Measurements from ENCODE around the gene JOSD2.
"Not testable (repeated sequence)": the region's sequence is repeated elsewhere in the genome, so short reads cannot be mapped to it uniquely, and the experiment has no call there.

The JOSD2 gene

DNA sequence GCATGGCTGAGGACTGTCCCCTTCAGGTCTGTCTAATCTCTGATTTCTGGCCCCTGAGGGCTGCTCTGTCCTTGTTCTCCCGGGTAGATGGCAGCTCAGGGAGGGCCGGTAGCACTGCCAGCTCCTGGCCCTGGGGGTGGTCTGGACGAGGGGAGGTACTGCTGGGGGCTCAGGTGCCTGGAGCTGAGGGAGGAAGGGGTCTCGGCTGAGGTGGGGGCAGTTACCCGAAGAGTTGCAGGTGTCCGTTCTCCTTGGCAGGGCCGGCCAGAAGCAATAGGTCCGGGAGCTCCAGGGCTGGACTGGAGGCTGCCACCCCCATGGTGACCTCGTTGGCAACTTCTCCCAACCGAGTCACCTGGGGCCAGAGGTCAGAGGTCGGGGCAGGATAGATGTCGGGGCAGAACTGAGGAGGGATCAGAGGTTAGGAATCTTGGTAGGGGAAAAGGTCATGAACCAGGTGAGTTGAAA, 35.9 kb downstream of the JOSD2 start:
- no peak for DNase-seq

DNA sequence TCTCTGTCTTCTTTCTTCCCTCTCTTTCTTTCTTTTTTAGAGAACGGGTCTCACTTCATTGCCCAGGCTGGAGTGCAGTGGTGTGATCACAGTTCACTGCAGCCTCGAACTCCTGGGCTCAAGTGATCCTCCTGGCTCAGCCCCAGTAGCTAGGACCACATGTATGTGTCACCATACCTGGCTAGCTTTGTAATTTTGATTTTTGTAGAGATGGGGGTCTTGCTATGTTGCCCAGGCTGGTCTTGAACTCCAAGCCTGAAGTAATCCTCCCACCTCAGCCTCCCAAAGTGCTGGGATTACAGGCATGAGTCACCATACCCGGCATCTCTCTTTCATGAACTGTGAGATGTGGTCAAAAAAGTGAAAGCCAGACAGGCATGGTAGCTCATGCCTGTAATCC, 37.7 kb downstream of the JOSD2 start:
- not testable (repeated sequence) for DNase-seq

DNA sequence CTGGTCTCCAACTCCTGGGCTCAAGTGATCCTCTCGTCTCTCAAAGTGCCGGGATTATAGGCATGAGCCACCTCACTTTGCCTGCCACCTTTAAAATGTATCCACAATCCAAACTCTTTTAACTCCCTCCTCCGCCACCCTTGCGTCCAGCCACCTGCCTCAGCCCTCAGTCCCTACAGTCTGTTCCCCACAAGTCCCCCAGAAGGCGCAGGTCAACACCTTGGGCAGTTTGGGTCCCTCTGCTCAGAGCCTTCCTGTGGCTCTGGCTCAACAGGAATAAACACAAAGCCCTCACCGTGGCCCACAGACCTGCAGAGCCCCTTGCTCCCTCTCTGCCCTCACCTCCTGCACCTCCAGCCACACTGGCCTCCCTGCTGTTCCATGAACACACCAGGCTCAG, 42.2 kb downstream of the JOSD2 start:
- no peak for DNase-seq

DNA sequence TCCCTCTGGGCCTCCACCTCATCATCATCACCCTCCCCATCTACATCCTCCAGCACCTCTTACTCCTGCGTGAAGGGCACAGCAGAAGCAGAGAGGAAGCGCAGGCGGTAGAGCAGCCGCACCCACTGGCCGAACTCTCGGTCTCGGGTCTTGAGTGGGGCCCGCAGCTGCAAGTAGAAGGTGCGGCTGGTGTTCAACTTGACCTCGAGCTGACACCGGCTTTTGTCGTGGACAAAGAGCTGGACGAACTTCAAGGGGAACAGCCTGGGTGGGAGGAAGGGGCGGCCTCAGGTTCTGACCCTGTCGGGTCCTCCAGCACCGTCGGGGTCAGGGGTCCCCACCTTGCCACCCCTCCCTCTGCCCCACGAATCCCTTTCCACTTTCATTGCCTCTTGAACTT, 43.4 kb downstream of the JOSD2 start:
- DNase-seq: no peak

DNA sequence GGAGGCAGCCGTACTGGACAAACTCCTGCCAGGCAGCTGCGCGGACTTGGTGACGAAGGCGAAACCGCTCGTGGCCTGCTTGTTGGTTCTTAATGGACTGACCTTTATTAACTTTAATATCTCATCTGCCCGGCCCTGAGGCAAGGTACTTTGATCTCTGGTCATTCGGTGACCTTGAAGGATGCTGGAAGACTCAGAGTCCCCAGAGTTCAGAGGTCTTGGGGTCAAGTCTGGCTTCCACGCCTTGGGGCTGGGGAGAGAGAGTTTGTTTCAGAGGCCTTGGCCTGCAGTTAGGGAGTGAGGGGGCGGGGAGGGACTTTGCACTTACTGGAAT, 44.3 kb downstream of the JOSD2 start:
- no peak for DNase-seq

DNA sequence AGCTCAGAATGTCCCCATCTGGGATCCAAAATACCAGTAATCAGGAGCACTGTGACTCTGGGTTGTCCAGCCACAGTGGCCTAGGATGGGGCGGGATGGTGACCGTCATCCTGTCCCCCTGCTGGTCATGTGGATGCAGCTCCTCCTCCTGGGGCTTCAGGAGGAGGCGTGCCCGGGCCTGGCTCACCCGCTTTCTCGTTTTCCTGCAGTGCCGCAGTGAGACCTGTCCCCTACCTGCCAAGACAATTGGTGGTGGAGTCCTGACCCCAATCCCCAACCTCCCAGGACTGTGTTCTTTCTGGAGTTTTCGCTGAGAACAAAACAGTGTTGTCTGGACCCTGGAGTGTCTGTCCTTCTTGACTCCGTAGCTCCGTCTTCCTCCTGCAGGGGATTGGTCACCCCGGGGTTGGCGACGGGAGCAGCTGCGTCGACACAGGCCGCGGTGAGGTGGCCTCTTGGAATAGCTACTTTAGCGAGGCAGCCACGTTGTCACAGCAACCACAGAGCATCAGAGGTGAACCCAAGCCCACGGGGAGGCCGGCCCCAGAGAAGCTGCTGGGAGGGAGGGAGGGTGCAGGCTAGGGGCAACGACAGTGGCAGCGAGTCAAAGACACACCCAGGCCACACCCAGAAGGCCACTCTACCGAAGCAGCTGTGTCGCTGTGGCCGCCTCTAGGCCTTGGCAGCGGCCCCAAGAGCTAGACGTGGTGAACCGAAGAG, 44.8 kb downstream of the JOSD2 start:
- DNase-seq: peak; percentile 77 to 92

DNA sequence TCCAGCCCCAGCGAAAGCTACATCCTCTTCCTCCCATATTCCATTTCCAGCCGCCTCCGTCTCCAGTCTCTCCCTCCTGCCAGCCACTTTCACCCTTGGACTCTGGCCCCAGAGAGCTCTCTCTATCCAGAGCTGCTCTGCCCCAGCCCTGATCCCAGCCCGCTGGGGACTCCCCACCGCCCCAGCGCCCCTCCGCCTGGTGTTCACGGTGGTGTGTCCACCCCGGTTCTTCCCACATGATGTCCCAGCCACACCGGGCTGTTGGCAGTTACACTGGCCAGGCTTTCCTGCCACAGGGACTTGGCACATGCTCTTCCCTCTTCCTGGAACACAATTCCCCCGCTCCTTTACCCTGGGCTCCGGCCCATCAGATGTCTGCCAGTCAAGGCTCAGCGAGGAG, 46.0 kb downstream of the JOSD2 start:
- DNase-seq: no peak

DNA sequence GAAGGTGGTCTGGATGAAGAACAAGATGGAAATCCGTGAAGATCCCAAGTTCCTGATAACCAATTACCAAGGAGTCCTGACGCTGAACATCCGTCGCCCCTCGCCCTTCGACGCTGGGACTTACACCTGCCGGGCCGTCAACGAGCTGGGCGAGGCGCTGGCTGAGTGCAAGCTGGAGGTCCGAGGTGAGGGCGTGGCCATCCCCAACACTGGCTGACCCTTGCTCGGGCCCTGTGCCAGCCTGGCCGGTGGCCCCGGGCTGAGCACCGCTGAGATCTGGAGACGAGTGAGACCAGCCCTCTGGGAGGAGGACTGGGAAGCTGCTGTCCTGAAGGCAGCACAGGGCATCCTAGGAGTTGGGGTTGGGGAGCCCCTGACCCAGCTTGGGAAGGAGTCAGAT, 46.6 kb downstream of the JOSD2 start:
- DNase-seq: no peak

DNA sequence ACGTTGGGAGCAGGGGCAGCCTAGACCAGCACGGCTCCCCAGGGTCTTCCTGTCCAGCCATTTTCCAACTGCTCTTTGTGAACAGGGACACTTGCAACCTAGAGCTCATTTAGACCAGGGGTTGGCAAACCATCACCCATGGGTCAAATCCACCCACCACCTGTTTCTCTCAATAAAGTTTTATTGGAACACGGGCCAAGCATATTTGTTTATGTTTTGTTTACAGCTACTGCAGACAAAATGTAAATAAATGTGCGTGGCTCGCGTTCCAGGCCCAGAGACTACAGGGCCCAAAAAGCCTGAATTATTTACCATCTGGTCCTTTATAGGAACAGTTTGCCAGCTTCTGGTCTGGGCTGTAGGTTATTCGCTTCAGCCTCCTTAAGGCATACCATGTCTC, 48.0 kb downstream of the JOSD2 start:
- no peak for DNase-seq

DNA sequence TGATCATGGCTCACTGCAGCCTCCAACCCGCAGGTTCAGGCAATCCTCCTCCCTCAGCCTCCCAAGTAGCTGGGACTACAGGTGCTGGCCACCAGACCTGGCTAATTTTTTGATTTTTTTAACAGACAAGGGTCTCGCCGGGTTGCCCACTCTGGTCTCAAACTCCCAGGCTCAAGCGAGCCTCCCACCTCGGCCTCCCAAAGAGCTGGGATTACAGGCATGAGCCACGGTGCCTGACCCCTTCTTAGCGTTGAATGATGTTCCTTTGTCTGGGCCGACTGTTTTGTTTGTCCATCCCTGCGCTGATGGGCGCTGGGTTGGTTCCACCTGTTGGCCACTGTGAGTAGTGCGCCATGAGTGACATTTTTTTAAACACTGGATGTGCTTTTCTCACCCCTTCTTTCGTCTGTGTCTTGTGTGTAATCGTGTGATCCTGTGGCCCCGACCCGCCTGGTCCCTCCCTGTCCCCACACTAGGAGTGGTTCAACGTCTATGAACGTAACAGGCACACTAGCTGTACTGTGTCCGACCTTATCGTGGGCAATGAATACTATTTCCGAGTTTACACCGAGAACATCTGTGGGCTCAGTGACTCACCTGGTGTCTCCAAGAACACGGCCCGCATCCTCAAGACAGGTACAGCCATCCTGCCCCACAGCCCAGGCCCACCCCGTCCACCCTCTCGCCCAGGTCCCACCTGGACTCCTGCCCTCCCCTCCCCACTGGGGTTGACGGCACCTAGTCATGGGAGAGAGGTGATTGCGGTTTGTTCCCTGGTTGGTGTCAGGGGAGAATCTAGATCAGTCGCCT, 49.7 kb downstream of the JOSD2 start:
- peak; percentile 48 to 60 for DNase-seq

DNA sequence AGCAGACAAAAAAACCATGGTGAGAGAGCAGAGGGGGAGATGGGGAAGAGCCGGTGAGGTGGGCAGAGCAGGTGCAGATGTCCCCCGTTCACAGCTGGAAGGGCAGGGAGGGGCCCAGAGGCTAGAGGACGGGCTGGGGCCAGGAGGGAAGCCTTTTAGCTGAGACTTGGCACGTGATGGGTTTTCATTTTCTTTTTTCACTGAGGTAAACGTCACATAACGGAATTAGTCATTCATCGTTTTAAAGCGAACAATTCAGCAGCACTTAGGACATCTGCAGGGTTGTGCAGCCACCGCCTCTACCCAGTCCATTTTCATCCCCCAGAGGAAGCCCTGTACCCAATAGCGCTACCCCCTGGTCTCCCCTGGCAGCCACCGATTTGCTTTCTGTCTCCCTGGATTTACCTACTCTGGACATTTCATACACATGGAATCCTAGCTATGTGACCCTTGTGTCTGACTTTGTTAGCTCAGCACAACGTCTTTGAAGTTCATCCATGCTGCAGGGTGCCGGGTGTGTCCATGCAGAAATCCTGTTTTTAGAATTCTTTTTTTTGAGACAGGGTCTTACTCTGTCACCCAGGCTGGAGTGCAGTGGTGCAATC, 50.7 kb downstream of the JOSD2 start:
- no peak for DNase-seq

DNA sequence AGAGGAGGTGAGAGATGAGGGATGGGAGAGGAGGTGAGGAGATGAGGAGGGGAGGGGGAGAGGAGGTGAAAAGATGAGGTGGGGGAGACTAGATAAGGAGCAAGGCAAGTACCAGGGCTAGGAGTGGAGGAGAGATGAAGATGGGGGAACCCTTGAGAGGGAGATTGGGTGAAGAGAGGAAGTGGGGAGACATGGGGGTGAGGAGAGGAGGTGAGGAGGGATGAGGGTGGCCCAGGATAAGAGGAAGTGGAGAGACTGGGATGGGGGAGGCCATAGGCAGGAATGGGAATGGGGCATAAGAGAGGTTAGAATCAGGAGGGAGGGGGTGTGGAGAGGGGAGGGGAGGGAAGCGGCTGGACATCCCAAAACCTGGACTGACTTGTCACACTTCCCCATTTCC, 51.4 kb downstream of the JOSD2 start:
- DNase-seq: no peak

DNA sequence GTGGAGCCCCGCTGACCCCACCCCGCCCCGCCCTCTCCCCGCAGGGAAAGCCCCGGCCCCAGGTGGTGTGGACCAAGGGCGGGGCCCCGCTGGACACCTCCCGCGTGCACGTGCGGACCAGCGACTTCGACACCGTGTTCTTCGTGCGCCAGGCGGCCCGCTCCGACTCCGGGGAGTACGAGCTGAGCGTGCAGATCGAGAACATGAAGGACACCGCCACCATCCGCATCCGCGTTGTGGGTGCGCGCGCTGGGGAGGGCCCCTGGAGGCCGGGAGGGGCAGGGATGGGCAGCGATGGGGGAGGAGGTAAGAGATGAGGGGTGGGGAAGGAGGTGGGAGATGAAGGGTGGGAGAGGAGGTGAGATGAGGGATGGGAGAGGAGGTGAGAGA, 51.9 kb downstream of the JOSD2 start:
- DNase-seq: no peak

DNA sequence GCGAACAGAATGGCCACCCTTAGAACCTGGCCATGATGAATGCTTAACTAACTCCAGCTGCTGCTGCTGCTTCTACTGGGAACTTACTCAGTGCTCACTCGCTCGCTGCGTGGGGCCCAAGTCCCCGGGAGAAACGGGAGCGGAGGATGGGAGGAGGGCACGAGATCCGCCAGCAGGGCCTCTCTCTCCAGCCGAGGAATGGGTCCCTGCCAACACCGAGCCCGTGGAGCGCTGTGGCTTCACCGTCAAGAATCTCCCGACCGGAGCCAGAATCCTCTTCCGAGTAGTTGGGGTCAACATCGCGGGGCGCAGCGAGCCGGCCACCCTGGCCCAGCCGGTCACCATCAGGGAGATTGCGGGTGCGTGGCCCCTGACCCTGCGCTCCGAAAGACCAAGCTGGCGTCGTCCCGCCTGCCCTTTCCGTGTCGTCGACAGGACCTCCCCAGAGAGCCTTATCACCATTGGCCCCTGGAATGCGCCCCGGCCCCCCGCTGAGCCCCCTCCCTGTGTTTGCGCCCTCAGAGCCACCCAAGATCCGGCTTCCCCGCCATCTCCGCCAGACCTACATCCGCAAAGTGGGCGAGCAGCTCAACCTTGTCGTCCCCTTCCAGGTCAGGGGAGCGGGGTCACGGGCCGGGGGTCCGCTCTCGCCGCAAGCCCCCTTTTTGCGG, 52.5 kb downstream of the JOSD2 start:
- no peak for DNase-seq

DNA sequence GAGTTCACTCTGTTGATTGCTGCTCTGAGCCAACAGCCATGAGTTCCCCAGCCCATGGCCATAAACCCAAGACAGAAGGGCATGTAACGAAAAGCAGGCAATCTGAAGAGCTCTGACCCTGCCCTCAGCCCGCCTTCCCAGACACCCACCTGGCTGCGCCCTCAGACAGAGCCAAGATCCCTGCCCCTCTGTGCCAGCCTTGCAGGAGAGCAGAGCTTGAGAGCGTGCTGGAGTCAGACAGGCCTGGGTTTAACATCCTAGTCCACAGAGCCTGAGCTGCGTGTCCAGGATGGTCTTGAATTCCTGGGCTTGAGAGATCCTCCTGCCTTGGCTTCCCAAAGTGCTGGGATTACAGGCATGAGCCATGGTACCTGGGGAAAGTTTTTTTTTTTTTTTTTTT, 53.7 kb downstream of the JOSD2 start:
- no peak for DNase-seq
